ENCODE data around the gene ACAD11. TPM values are rescaled to one million over a fixed set of nuclear protein-coding genes. Genes with fewer than 3 reads are reported as not detected.

ACAD11 gene
- total and polyA plus RNA-seq, 4 donors: 52.2 to 357 (median 65.6) TPM

GRCh38 chr3:132635052-132635451 is 24.6 kb downstream of the ACAD11 start (continued):
- TF ChIP-seq CTCF (IDR thresholded peaks at IDR 0.05; ENCODE audit: low read depth, low read length, missing input control): no peak
- no peak for TF ChIP-seq FOXA1 (IDR thresholded peaks at IDR 0.05)

GRCh38 chr3:132630612-132631011 is 29.0 kb downstream of the ACAD11 start:
- Histone ChIP-seq H3K27me3 (ENCODE audit: control insufficient read depth in 4 of 4, insufficient read depth in 4 of 4, low read length in 3 of 4) (no peaks in the 10 kb centered on the region), H3K27ac (ENCODE audit: low read depth in 1 of 2, low read length in 2 of 2) (no peak overlapping the region), H3K36me3 (ENCODE audit: control insufficient read depth in 4 of 4, insufficient read depth in 3 of 4, low read depth in 1 of 4, low read length in 3 of 4) (peaks cover 6 to 32% (median 31%) of the 10 kb centered on the region in 4 donors), H3K4me1 (ENCODE audit: control insufficient read depth in 4 of 4, insufficient read depth in 4 of 4, low read length in 3 of 4) (no peaks in the 10 kb centered on the region), H3K9ac (ENCODE audit: low read depth in 1 of 2, low read length in 2 of 2) (no peak overlapping the region), H3K4me3 (ENCODE audit: low read depth in 1 of 3, low read length in 3 of 3) (no peak overlapping the region), H3K9me3 (ENCODE audit: control insufficient read depth in 4 of 4, low read length in 3 of 4) (no peaks in the 10 kb centered on the region)
- DNase-seq (ENCODE audit: low spot score): no peak
- TF ChIP-seq REST (IDR thresholded peaks at IDR 0.05) (no peak), JUND (IDR thresholded peaks at IDR 0.05) (no peak), SP1 (IDR thresholded peaks at IDR 0.05) (no peak), NR2F2 (IDR thresholded peaks at IDR 0.05) (no peak), RAD21 (IDR thresholded peaks at IDR 0.05) (no peak), MAX (IDR thresholded peaks at IDR 0.05) (no peak)
- 98% methylated on average over 7 of the region's 7 CpGs for WGBS

- DNase-seq (ENCODE audit: low spot score): no peak
- Histone ChIP-seq H3K27ac (ENCODE audit: low read depth in 1 of 2, low read length in 2 of 2) (no peak overlapping the region), H3K4me1 (ENCODE audit: control insufficient read depth in 4 of 4, insufficient read depth in 4 of 4, low read length in 3 of 4) (no peaks in the 10 kb centered on the region), H3K27me3 (ENCODE audit: control insufficient read depth in 4 of 4, insufficient read depth in 4 of 4, low read length in 3 of 4) (no peaks in the 10 kb centered on the region), H3K9me3 (ENCODE audit: control insufficient read depth in 4 of 4, low read length in 3 of 4) (no peaks in the 10 kb centered on the region), H3K4me3 (ENCODE audit: low read depth in 1 of 3, low read length in 3 of 3) (no peak overlapping the region), H3K9ac (ENCODE audit: low read depth in 1 of 2, low read length in 2 of 2) (no peak overlapping the region), H3K36me3 (ENCODE audit: control insufficient read depth in 4 of 4, insufficient read depth in 3 of 4, low read depth in 1 of 4, low read length in 3 of 4) (peaks cover 2 to 35% (median 29%) of the 10 kb centered on the region in 4 donors)
- WGBS: 86% methylated on average over 1 of the region's 1 CpG
- no peak for TF ChIP-seq YY1 (IDR thresholded peaks at IDR 0.05)
- TF ChIP-seq REST (IDR thresholded peaks at IDR 0.05): no peak
- no peak for TF ChIP-seq SP1 (IDR thresholded peaks at IDR 0.05)
- no peak for TF ChIP-seq HNF4G (IDR thresholded peaks at IDR 0.05)
- no peak for TF ChIP-seq ZBTB33 (IDR thresholded peaks at IDR 0.05)
- no peak for TF ChIP-seq RAD21 (IDR thresholded peaks at IDR 0.05)
- no peak for TF ChIP-seq EGR1 (IDR thresholded peaks at IDR 0.05; ENCODE audit: low read depth in 2 of 2)
- TF ChIP-seq ATF3 (IDR thresholded peaks at IDR 0.05): no peak
- no peak for TF ChIP-seq RXRA (IDR thresholded peaks at IDR 0.05)
- TF ChIP-seq HNF4A (conservative IDR thresholded peaks at IDR 0.05): no peak
- no peak for TF ChIP-seq GABPA (IDR thresholded peaks at IDR 0.05 in 1 of 2, conservative IDR thresholded peaks at IDR 0.05 in 1 of 2)
- no peak for TF ChIP-seq CTCF (IDR thresholded peaks at IDR 0.05; ENCODE audit: low read depth, low read length, missing input control)
- no peak for TF ChIP-seq MAX (IDR thresholded peaks at IDR 0.05)
Observed at GRCh38 chr3:132629928-132630327, 29.7 kb downstream of the ACAD11 start.

All from liver (tissue), 9 donors.